ENCODE measurements around the gene ERBB2.
"Not testable (repeated sequence)": the region's sequence is repeated elsewhere in the genome, so short reads cannot be mapped to it uniquely, and the experiment has no call there.

Gene ERBB2

GRCh38 chr17:39745335-39746144 lies 45.7 kb downstream of the ERBB2 start:
- TF ChIP-seq CTCF (IDR thresholded peaks at IDR 0.05; ENCODE audit: insufficient read depth, low read depth, low read length, missing control alignments), result no peak
- no peak for DNase-seq (ENCODE audit: low read depth)
- no peak overlapping the region for H3K4me3 ChIP-seq (ENCODE audit: low read length)

- H3K4me3 ChIP-seq (ENCODE audit: low read length), result no peak overlapping the region
- no peak for DNase-seq (ENCODE audit: low read depth)
- no peak for TF ChIP-seq CTCF (IDR thresholded peaks at IDR 0.05; ENCODE audit: insufficient read depth, low read depth, low read length, missing control alignments)
These were observed 46.2 kb downstream of the ERBB2 start for GRCh38 chr17:39746145-39746461.

GRCh38 chr17:39747745-39748144 lies 47.9 kb downstream of the ERBB2 start:
- no peak overlapping the region for H3K4me3 ChIP-seq (ENCODE audit: low read length)
- TF ChIP-seq CTCF (IDR thresholded peaks at IDR 0.05; ENCODE audit: insufficient read depth, low read depth, low read length, missing control alignments), result no peak
- DNase-seq (ENCODE audit: low read depth), result no peak

GRCh38 chr17:39748444-39749034 lies 48.7 kb downstream of the ERBB2 start:
- not testable (repeated sequence) for H3K4me3 ChIP-seq (ENCODE audit: low read length); DNase-seq (ENCODE audit: low read depth)

GRCh38 chr17:39750131-39751015 lies 50.5 kb downstream of the ERBB2 start:
- DNase-seq (ENCODE audit: low read depth), result peak; percentile 49
- H3K4me3 ChIP-seq (ENCODE audit: low read length), result no peak overlapping the region
- no peak for TF ChIP-seq CTCF (IDR thresholded peaks at IDR 0.05; ENCODE audit: insufficient read depth, low read depth, low read length, missing control alignments)

GRCh38 chr17:39751016-39751543 lies 51.2 kb downstream of the ERBB2 start:
- no peak for DNase-seq (ENCODE audit: low read depth)
- no peak for TF ChIP-seq CTCF (IDR thresholded peaks at IDR 0.05; ENCODE audit: insufficient read depth, low read depth, low read length, missing control alignments)
- no peak overlapping the region for H3K4me3 ChIP-seq (ENCODE audit: low read length)

- no peak overlapping the region for H3K4me3 ChIP-seq (ENCODE audit: low read length)
- TF ChIP-seq CTCF (IDR thresholded peaks at IDR 0.05; ENCODE audit: insufficient read depth, low read depth, low read length, missing control alignments), result no peak
These were observed 51.8 kb downstream of the ERBB2 start for GRCh38 chr17:39751637-39752036.

More at GRCh38 chr17:39751637-39752036, 51.8 kb downstream of the ERBB2 start:
- no peak for DNase-seq (ENCODE audit: low read depth)

All from epithelial cell of esophagus (primary cell).